Measurements from ENCODE around the gene CLEC17A.

- TF ChIP-seq ZNF335 (CRISPR knock-in tag; IDR thresholded peaks at IDR 0.05) (no peak), ELK4 (CRISPR knock-in tag; IDR thresholded peaks at IDR 0.05; ENCODE audit: borderline replicate concordance) (no peak), CTCF (CRISPR knock-in tag; IDR thresholded peaks at IDR 0.05) (no peak), RBM39 (IDR thresholded peaks at IDR 0.05; ENCODE audit: low read depth, low read length, poor library complexity, severe bottlenecking) (no peak), CAMTA2 (CRISPR knock-in tag; IDR thresholded peaks at IDR 0.05; ENCODE audit: borderline replicate concordance) (no peak), PRPF4 (IDR thresholded peaks at IDR 0.05; ENCODE audit: low read depth, low read length, poor library complexity, severe bottlenecking) (no peak), ZKSCAN1 (IDR thresholded peaks at IDR 0.05; ENCODE audit: low read length) (no peak), ZBTB43 (CRISPR knock-in tag; conservative IDR thresholded peaks at IDR 0.05) (no peak), ZNF616 (CRISPR knock-in tag; IDR thresholded peaks at IDR 0.05; ENCODE audit: low read depth) (no peak)
These were observed 15.8 kb upstream of the CLEC17A start for GRCh38 chr19:14567079-14567478.
